Astrocyte (in vitro differentiated cells and primary cell): ENCODE results near the gene UCP2. TPM values are rescaled to one million over a fixed set of nuclear protein-coding genes. Genes with fewer than 3 reads are reported as not detected.

Source experiments
- DNase-seq: peaks from one replicate; pipeline ENCODE4 v3.0.0-alpha.2; 2010; ENCODE audit warnings: low read depth
- FAIRE-seq: peaks from 2 replicates; lab custom pipeline; 2011; peaks lifted over from hg19 to GRCh38; lab: Jason Lieb, UNC
- H2AFZ ChIP-seq: 2 replicates; pipeline ENCODE4 v1.6.0; 2012; ENCODE audit warnings: low read depth, low read length, inconsistent platforms
- H3K27ac ChIP-seq: 2 replicates; pipeline ENCODE4 v1.5.1; 2011; ENCODE audit warnings: low read depth, low read length, inconsistent platforms
- H3K27me3 ChIP-seq: 2 replicates; pipeline ENCODE4 v1.6.0; 2011; ENCODE audit warnings: low read length, inconsistent platforms; ENCODE audit not compliant: insufficient read depth
- H3K36me3 ChIP-seq: 2 replicates; pipeline ENCODE4 v1.5.1; 2011; ENCODE audit warnings: low read length, inconsistent platforms; ENCODE audit not compliant: insufficient read depth
- H3K4me1 ChIP-seq: 2 replicates; pipeline ENCODE4 v1.5.1; 2011; ENCODE audit warnings: low read length, inconsistent platforms; ENCODE audit not compliant: insufficient read depth
- H3K4me2 ChIP-seq: 2 replicates; pipeline ENCODE4 v1.6.0; 2012; ENCODE audit warnings: low read length, inconsistent platforms
- H3K4me3 ChIP-seq: 2 replicates; pipeline ENCODE4 v1.5.1; 2011; ENCODE audit warnings: low read depth, mild to moderate bottlenecking, low read length, inconsistent platforms; ENCODE audit not compliant: insufficient read depth
- H3K79me2 ChIP-seq: 2 replicates; pipeline ENCODE4 v1.6.0; 2012; ENCODE audit warnings: mild to moderate bottlenecking, low read length, inconsistent platforms; ENCODE audit not compliant: insufficient read depth
- H3K9ac ChIP-seq: 2 replicates; pipeline ENCODE4 v1.6.0; 2012; ENCODE audit warnings: mild to moderate bottlenecking, low read length, inconsistent platforms
- H3K9me3 ChIP-seq: 2 replicates; pipeline ENCODE4 v1.5.1; 2012; ENCODE audit warnings: low read depth, mild to moderate bottlenecking, low read length, inconsistent platforms; ENCODE audit not compliant: insufficient read depth
- H4K20me1 ChIP-seq: 2 replicates; pipeline ENCODE4 v1.6.0; 2012; ENCODE audit warnings: low read length, inconsistent platforms; ENCODE audit not compliant: insufficient read depth
- H3K27ac Mint-ChIP-seq: one replicate; pipeline ENCODE4 v1.8.0; 2021; ENCODE audit warnings: mild to moderate bottlenecking, mixed read lengths; ENCODE audit not compliant: unreplicated experiment
- H3K27me3 Mint-ChIP-seq: one replicate; pipeline ENCODE4 v1.8.0; 2021; ENCODE audit warnings: low read depth, mixed read lengths; ENCODE audit not compliant: unreplicated experiment
- H3K36me3 Mint-ChIP-seq: one replicate; pipeline ENCODE4 v1.8.0; 2021; ENCODE audit warnings: low read depth, mixed read lengths; ENCODE audit not compliant: unreplicated experiment
- H3K4me1 Mint-ChIP-seq: one replicate; pipeline ENCODE4 v1.8.0; 2021; ENCODE audit warnings: low read depth, mixed read lengths; ENCODE audit not compliant: unreplicated experiment
- H3K4me3 Mint-ChIP-seq: one replicate; pipeline ENCODE4 v1.8.0; 2021; ENCODE audit warnings: mild to moderate bottlenecking, moderate library complexity, mixed read lengths; ENCODE audit not compliant: unreplicated experiment
- H3K9me3 Mint-ChIP-seq: one replicate; pipeline ENCODE4 v1.8.0; 2021; ENCODE audit warnings: mild to moderate bottlenecking, mixed read lengths; ENCODE audit not compliant: unreplicated experiment
- CTCF ChIP-seq: IDR thresholded peaks from 2 replicates; pipeline ENCODE4 v1.5.1; 2011; ENCODE audit warnings: low read depth, mild to moderate bottlenecking, inconsistent platforms, low read length, moderate library complexity; ENCODE audit not compliant: insufficient read depth
- EZH2 ChIP-seq: IDR thresholded peaks from 2 replicates; pipeline ENCODE4 v1.6.1; 2012; ENCODE audit warnings: mild to moderate bottlenecking, low read length, inconsistent platforms; ENCODE audit not compliant: insufficient read depth
- total RNA-seq: library from RNA; stranded (reverse); gene quantifications from 2 replicates; pipeline ENCODE4 v1.2.1, GENCODE V29; 2021

UCP2 gene
- total RNA-seq, 1 donor from 2014 or later = 83.0 TPM

- H3K4me3 Mint-ChIP-seq = no peak overlapping the region
- H4K20me1 ChIP-seq = no peaks in the 10 kb centered on the region
- no peaks in the 10 kb centered on the region for H3K9me3 ChIP-seq
- no peaks in the 10 kb centered on the region for H3K27me3 Mint-ChIP-seq
- H3K36me3 ChIP-seq = no peaks in the 10 kb centered on the region
- no peak for FAIRE-seq
- H3K4me1 Mint-ChIP-seq = peaks cover 35% of the 10 kb centered on the region
- peaks cover 33% of the 10 kb centered on the region for H3K4me1 ChIP-seq
- H3K9ac ChIP-seq = no peak overlapping the region
- no peak overlapping the region for H3K27ac ChIP-seq
- TF ChIP-seq EZH2 (no peak), CTCF (no peak)
- no peaks in the 10 kb centered on the region for H3K9me3 Mint-ChIP-seq
- no peak overlapping the region for H3K4me2 ChIP-seq
- peaks cover 11% of the 10 kb centered on the region for H3K36me3 Mint-ChIP-seq
- no peak overlapping the region for H2AFZ ChIP-seq
- no peak overlapping the region for H3K4me3 ChIP-seq
- H3K79me2 ChIP-seq = no peaks in the 10 kb centered on the region
- H3K27me3 ChIP-seq = no peaks in the 10 kb centered on the region
- H3K27ac Mint-ChIP-seq = no peak overlapping the region
- DNase-seq = no peak
Measured at GRCh38 chr11:74022546-74022945, 39.9 kb upstream of the UCP2 start.

- Histone ChIP-seq H3K27ac (no peak overlapping the region), H3K36me3 (no peaks in the 10 kb centered on the region), H3K27me3 (no peaks in the 10 kb centered on the region), H3K4me1 (peaks cover 30% of the 10 kb centered on the region), H3K79me2 (no peaks in the 10 kb centered on the region), H3K4me3 (no peak overlapping the region), H4K20me1 (no peaks in the 10 kb centered on the region), H2AFZ (no peak overlapping the region), H3K9me3 (no peaks in the 10 kb centered on the region), H3K9ac (no peak overlapping the region), H3K4me2 (no peak overlapping the region)
- peaks cover 35% of the 10 kb centered on the region for H3K4me1 Mint-ChIP-seq
- H3K36me3 Mint-ChIP-seq = peaks cover 15% of the 10 kb centered on the region
- no peaks in the 10 kb centered on the region for H3K9me3 Mint-ChIP-seq
- FAIRE-seq (no peak), DNase-seq (no peak)
- TF ChIP-seq EZH2 (no peak), CTCF (no peak)
- no peak overlapping the region for H3K27ac Mint-ChIP-seq
- H3K27me3 Mint-ChIP-seq = no peaks in the 10 kb centered on the region
- H3K4me3 Mint-ChIP-seq = no peak overlapping the region
Measured at GRCh38 chr11:74021998-74022397, 39.4 kb upstream of the UCP2 start.

- H2AFZ ChIP-seq = no peak overlapping the region
- no peaks in the 10 kb centered on the region for H3K27me3 ChIP-seq
- H3K79me2 ChIP-seq = no peaks in the 10 kb centered on the region
- TF ChIP-seq CTCF (no peak), EZH2 (no peak)
- Mint-ChIP-seq H3K27ac (no peak overlapping the region), H3K4me3 (no peak overlapping the region), H3K27me3 (no peaks in the 10 kb centered on the region), H3K36me3 (peaks cover 27% of the 10 kb centered on the region), H3K4me1 (peaks cover 25% of the 10 kb centered on the region), H3K9me3 (no peaks in the 10 kb centered on the region)
- no peak overlapping the region for H3K4me3 ChIP-seq
- peaks cover 17% of the 10 kb centered on the region for H3K4me1 ChIP-seq
- H4K20me1 ChIP-seq = no peaks in the 10 kb centered on the region
- no peak overlapping the region for H3K4me2 ChIP-seq
- no peak overlapping the region for H3K27ac ChIP-seq
- no peaks in the 10 kb centered on the region for H3K9me3 ChIP-seq
- DNase-seq (no peak), FAIRE-seq (no peak)
- no peaks in the 10 kb centered on the region for H3K36me3 ChIP-seq
- no peak overlapping the region for H3K9ac ChIP-seq
Measured at GRCh38 chr11:74020539-74020938, 37.9 kb upstream of the UCP2 start.
